OCI-LY3 (cell line): ENCODE measurements around the gene FAM118B.

Experiments
- EZH2phosphoT487 ChIP-seq: fragments of 200-600 bp; shearing (Covaris generic); IDR thresholded peaks from 2 replicates; pipeline ENCODE4 v1.6.1; 2018; ENCODE audit warnings: antibody characterized with exemption, mixed run types, low read depth
- TF ChIP-seq, protein P1 (sequence below): fragments of 200-600, 300-600 bp; sonication (generic); IDR thresholded peaks from 2 replicates; pipeline ENCODE4 v1.5.1; 2014; ENCODE audit warnings: antibody characterized with exemption, low read length, low read depth

DNA sequence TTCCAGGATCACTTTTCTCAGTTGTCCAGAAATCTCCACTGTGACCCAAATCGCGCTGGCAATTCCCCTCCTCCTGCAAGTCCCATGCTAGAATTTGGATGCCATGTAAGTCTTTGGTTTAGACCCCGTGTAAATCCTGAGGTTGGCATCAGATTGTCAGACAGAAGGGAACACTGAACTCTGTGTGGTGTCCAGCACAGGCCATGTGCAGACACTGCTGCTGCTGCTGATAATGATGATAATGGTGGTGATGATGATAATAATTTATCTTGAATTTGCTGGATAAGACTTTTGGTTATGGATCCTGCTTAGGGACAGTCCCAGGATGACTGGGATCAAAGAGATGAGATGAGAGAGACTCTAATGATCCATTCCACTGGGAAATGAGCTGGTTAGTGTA is 45.2 kb upstream of the FAM118B start:
- TF ChIP-seq, protein P1, sequence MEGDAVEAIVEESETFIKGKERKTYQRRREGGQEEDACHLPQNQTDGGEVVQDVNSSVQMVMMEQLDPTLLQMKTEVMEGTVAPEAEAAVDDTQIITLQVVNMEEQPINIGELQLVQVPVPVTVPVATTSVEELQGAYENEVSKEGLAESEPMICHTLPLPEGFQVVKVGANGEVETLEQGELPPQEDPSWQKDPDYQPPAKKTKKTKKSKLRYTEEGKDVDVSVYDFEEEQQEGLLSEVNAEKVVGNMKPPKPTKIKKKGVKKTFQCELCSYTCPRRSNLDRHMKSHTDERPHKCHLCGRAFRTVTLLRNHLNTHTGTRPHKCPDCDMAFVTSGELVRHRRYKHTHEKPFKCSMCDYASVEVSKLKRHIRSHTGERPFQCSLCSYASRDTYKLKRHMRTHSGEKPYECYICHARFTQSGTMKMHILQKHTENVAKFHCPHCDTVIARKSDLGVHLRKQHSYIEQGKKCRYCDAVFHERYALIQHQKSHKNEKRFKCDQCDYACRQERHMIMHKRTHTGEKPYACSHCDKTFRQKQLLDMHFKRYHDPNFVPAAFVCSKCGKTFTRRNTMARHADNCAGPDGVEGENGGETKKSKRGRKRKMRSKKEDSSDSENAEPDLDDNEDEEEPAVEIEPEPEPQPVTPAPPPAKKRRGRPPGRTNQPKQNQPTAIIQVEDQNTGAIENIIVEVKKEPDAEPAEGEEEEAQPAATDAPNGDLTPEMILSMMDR: no peak
- TF ChIP-seq EZH2phosphoT487: no peak
